Measurements from ENCODE around the gene ERRFI1. TPM values are rescaled to one million over a fixed set of nuclear protein-coding genes. Genes with fewer than 3 reads are reported as not detected.

ERRFI1 gene
- total and polyA plus RNA-seq, 10 donors: 2.0 to 12.5 (median 7.9) TPM

DNA sequence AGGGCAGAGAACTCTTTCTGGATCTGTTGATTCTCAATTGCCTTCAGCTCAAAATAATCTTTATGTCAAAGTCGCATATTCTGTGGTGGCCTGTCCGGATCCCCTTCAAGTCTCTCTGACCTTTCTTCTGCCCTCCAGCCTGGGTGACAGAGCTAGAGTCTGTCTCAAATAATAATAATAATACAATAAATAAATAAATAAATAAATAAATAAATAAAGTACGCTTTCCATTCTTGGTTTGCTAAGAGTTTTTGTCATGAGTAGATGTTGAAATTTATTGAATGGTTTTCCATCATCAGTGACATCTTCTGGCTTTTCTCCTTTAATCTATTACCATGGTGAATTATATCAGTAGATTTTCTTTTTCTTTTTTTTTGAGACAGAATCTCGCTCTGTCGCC is 30.7 kb downstream of the ERRFI1 start:
- Histone ChIP-seq H3K36me3 (peaks cover 0 to 16% (median 0%) of the 10 kb centered on the region in 6 donors), H3K4me3 (no peak overlapping the region), H3K4me1 (no peaks in the 10 kb centered on the region), H3K27me3 (replicated peaks in 1 of 7) (no peaks in the 10 kb centered on the region), H3K27ac (no peak overlapping the region), H3K9me3 (no peaks in the 10 kb centered on the region)
- 96 to 99% (median 98%) methylated on average over 5 of the region's 5 CpGs for WGBS, 5 donors
- DNase-seq: no peak
- intact Hi-C loops (cut with DNase I; ENCODE audit: low total_unique reads): no loop called here
- TF ChIP-seq, protein P1, sequence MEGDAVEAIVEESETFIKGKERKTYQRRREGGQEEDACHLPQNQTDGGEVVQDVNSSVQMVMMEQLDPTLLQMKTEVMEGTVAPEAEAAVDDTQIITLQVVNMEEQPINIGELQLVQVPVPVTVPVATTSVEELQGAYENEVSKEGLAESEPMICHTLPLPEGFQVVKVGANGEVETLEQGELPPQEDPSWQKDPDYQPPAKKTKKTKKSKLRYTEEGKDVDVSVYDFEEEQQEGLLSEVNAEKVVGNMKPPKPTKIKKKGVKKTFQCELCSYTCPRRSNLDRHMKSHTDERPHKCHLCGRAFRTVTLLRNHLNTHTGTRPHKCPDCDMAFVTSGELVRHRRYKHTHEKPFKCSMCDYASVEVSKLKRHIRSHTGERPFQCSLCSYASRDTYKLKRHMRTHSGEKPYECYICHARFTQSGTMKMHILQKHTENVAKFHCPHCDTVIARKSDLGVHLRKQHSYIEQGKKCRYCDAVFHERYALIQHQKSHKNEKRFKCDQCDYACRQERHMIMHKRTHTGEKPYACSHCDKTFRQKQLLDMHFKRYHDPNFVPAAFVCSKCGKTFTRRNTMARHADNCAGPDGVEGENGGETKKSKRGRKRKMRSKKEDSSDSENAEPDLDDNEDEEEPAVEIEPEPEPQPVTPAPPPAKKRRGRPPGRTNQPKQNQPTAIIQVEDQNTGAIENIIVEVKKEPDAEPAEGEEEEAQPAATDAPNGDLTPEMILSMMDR (IDR thresholded peaks at IDR 0.05 in 8 of 11, conservative IDR thresholded peaks at IDR 0.05 in 3 of 11): no peak
- no peak for TF ChIP-seq POLR2A (IDR thresholded peaks at IDR 0.05)
- TF ChIP-seq POLR2AphosphoS5 (IDR thresholded peaks at IDR 0.05): no peak

DNA sequence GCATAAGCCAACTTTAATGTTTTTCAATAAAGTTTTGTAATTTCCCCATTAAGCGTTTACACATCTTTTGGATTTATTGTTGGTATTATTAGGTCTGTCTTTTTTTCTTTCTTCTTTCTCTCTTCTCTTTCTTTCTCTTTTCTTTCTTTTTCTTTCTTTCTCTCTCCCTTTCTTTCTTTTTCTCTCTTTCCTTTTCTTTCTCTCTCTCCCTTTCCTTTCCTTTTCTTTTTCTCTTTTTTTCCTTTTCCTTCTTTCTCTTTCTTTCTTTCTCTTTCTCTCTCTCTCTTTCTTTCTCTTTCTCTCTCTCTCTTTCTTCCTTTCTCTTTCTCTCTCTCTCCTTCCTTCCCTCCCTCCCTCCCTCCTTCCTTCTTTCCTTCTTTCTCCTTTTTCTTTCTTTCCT is 31.3 kb downstream of the ERRFI1 start:
- WGBS, 5 donors: 87 to 100% (median 95%) methylated on average over 1 of the region's 1 CpG
- no peak overlapping the region for H3K27ac ChIP-seq
- DNase-seq: no peak
- no peak overlapping the region for H3K4me3 ChIP-seq
- no peaks in the 10 kb centered on the region for H3K9me3 ChIP-seq
- TF ChIP-seq POLR2AphosphoS5 (IDR thresholded peaks at IDR 0.05): no peak
- no peak for TF ChIP-seq POLR2A (IDR thresholded peaks at IDR 0.05)
- TF ChIP-seq, protein P1 (IDR thresholded peaks at IDR 0.05 in 8 of 11, conservative IDR thresholded peaks at IDR 0.05 in 3 of 11): no peak
- H3K4me1 ChIP-seq: no peaks in the 10 kb centered on the region
- intact Hi-C loops (cut with DNase I; ENCODE audit: low total_unique reads): no loop called here
- no peaks in the 10 kb centered on the region for H3K27me3 ChIP-seq (replicated peaks in 1 of 7)
- peaks cover 0 to 18% (median 0%) of the 10 kb centered on the region in 6 donors for H3K36me3 ChIP-seq

DNA sequence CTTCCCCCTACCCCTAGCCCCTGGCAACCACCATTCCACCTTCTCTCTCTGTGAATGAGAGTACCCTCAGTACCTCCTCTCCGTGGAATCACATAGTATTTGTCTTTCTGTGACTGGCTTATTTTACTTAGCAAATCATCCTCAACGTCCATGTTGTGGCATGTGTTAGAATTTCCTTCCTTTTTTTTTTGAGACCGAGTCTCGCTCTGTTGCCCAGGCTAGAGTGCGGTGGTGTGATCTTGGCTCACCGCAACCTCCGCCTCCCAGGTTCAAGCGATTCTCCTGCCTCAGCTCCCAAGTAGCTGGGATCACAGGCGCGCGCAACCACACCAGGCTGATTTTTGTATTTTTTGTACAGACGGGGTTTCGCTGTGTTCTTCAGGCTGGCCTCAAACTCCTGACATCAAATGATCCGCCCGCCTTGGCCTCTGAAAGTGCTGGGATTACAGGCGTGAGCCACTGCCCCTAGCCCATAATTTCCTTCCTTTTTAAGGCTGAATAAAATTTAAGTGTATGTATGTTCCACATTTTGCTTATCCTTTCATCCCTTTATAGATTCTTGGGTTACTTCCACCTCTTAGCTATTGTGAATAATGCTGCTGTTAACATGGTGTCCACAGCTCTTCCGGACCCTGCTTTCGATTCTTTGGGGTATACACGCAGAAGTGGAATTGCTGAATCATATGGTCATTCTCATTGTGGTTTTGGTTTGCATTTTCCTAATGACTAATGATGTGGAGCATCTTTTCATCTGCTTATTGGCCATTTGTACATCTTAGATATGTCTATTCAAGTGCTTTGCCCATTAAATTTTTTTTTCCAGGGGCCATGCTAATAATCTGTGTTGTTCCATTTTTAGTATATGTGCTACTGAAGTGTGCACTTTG is 32.3 kb downstream of the ERRFI1 start:
- intact Hi-C loops (cut with DNase I; ENCODE audit: low total_unique reads): no loop called here
- TF ChIP-seq, protein P1 (IDR thresholded peaks at IDR 0.05 in 8 of 11, conservative IDR thresholded peaks at IDR 0.05 in 3 of 11): no peak
- TF ChIP-seq POLR2AphosphoS5 (IDR thresholded peaks at IDR 0.05) (no peak), POLR2A (IDR thresholded peaks at IDR 0.05) (no peak)
- DNase-seq: no peak
- no peaks in the 10 kb centered on the region for H3K27me3 ChIP-seq (replicated peaks in 1 of 7)
- H3K4me3 ChIP-seq: no peak overlapping the region
- no peaks in the 10 kb centered on the region for H3K9me3 ChIP-seq
- WGBS, 5 donors: 66 to 79% (median 74%) methylated on average over 19 of the region's 19 CpGs
- H3K36me3 ChIP-seq: peaks cover 0 to 22% (median 0%) of the 10 kb centered on the region in 6 donors
- H3K4me1 ChIP-seq: no peaks in the 10 kb centered on the region
- no peak overlapping the region for H3K27ac ChIP-seq

DNA sequence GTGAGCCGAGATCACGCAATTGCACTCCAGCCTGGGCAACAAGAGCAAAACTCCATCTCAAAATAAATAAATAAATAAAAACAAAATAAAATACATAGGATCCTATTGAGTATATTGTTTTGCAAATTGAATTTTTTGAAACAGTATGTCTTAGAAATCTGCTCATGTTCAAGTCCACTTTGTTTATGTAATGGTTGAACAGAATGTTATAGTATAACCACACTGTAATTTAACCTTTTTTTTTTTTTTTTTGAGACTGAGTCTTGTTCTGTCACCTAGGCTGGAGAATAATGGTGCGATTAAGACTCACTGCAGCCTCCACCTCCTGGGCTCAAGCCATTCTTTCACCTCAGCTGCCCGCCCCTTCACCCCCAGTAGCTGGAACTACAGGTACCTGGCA is 33.2 kb downstream of the ERRFI1 start:
- H3K27me3 ChIP-seq (replicated peaks in 1 of 7): no peaks in the 10 kb centered on the region
- H3K9me3 ChIP-seq: no peaks in the 10 kb centered on the region
- H3K4me3 ChIP-seq: no peak overlapping the region
- TF ChIP-seq POLR2A (IDR thresholded peaks at IDR 0.05): no peak
- TF ChIP-seq, protein P1 (IDR thresholded peaks at IDR 0.05 in 8 of 11, conservative IDR thresholded peaks at IDR 0.05 in 3 of 11): no peak
- TF ChIP-seq POLR2AphosphoS5 (IDR thresholded peaks at IDR 0.05): no peak
- 93 to 98% (median 98%) methylated on average over 4 of the region's 4 CpGs for WGBS, 5 donors
- H3K4me1 ChIP-seq: no peaks in the 10 kb centered on the region
- intact Hi-C loops (cut with DNase I; ENCODE audit: low total_unique reads): no loop called here
- DNase-seq: no peak
- peaks cover 0 to 32% (median 0%) of the 10 kb centered on the region in 6 donors for H3K36me3 ChIP-seq
- H3K27ac ChIP-seq: no peak overlapping the region

Data from spleen (tissue), 11 donors.